K562 (cell line): Measurements from ENCODE around the gene KRTAP5-1. TPM values are rescaled to one million over a fixed set of nuclear protein-coding genes. Genes with fewer than 3 reads are reported as not detected.

Experiments
- ATAC-seq: fragments of 200-7000 bp; cut with Tn5 transposase; 3 replicates; pipeline ENCODE4 v1.9.1; 2020; ENCODE audit warnings: moderate library complexity
- BruUV-seq: library from RNA; stranded (reverse); fragments of 400-500 nt; replicated peaks from 2 replicates; lab custom pipeline; 2021; lab: Mats Ljungman, UMichigan
- CTCF ChIA-PET: fragments of 300-600 bp; formaldehyde crosslinking; extraction: SDS; loops from one replicate; lab custom pipeline; 2021; ENCODE audit warnings: low intra/inter-chr PET ratio; lab: Yijun Ruan, JAX
- POLR2A ChIA-PET: fragments of 300-600, 350-650 bp; sonication (Branson Sonifier 250); formaldehyde crosslinking; extraction: SDS; loops from one replicate; lab custom pipeline; 2021; ENCODE audit warnings: antibody characterized with exemption, inconsistent platforms; lab: Yijun Ruan, JAX
- DNase-seq, 4 experiments: peaks; one replicate each; pipeline versions ENCODE4 v3.0.0 to v3.0.0-alpha.2; 2011 to 2018; ENCODE audit warnings: low spot score in 3 of 4, mixed read lengths in 3 of 4; ENCODE audit errors: extremely low read depth in 1 of 4
- FAIRE-seq: peaks from 2 replicates; lab custom pipeline; 2011; peaks lifted over from hg19 to GRCh38; lab: Jason Lieb, UNC
- H2AFZ ChIP-seq: 2 replicates; pipeline ENCODE4 v1.6.0; 2011; ENCODE audit warnings: low read depth, low read length, control low read depth, inconsistent platforms
- H3K27ac ChIP-seq: fragments of 200-600 bp; 3 replicates; pipeline ENCODE4 v1.8.0; 2011; ENCODE audit warnings: low read depth, mild to moderate bottlenecking, control low read depth, inconsistent platforms, low read length, moderate library complexity, mixed read lengths; ENCODE audit errors: extremely low read depth
- H3K27me3 ChIP-seq, 2 experiments: fragments of 300-600 bp in 1 of 2; 2 replicates in 1 of 2; 3 replicates in 1 of 2; pipeline versions ENCODE4 v1.6.0 to v1.8.0; 2011; ENCODE audit warnings: inconsistent platforms in 2 of 2, low read length in 2 of 2, mild to moderate bottlenecking in 1 of 2, mixed read lengths in 1 of 2, moderate library complexity in 1 of 2; ENCODE audit not compliant: control insufficient read depth in 2 of 2, insufficient read depth in 2 of 2
- H3K36me3 ChIP-seq: fragments of 300-600 bp; 3 replicates; pipeline ENCODE4 v1.8.0; 2011; ENCODE audit warnings: mild to moderate bottlenecking, low read length, inconsistent platforms; ENCODE audit not compliant: control insufficient read depth, insufficient read depth
- H3K4me1 ChIP-seq, 2 experiments: fragments of 200-600 bp in 1 of 2; replicated peaks in 1 of 2; 2 replicates in 1 of 2; 3 replicates in 1 of 2; pipeline versions ENCODE4 v1.5.1 to v1.8.0; 2011; ENCODE audit warnings: inconsistent platforms in 2 of 2, low read length in 2 of 2, mild to moderate bottlenecking in 1 of 2, mixed read lengths in 1 of 2, moderate library complexity in 1 of 2; ENCODE audit not compliant: control insufficient read depth in 2 of 2, insufficient read depth in 2 of 2
- H3K4me2 ChIP-seq: 2 replicates; pipeline ENCODE4 v1.6.1; 2011; ENCODE audit warnings: low read length, control low read depth, inconsistent platforms, mixed read lengths; ENCODE audit not compliant: insufficient read depth
- H3K4me3 ChIP-seq: fragments of 200-600 bp; sonication (generic), shearing (Covaris generic); 2 replicates; pipeline ENCODE4 v1.5.1; 2016; ENCODE audit warnings: control low read depth, inconsistent platforms
- H3K79me2 ChIP-seq: fragments of 200-600 bp; 3 replicates; pipeline ENCODE4 v1.8.0; 2011; ENCODE audit warnings: low read length, inconsistent platforms; ENCODE audit not compliant: control insufficient read depth, insufficient read depth
- H3K9ac ChIP-seq, 2 experiments: 2 replicates each; pipeline versions ENCODE4 v1.6.0 to v1.6.1; 2011; ENCODE audit warnings: low read depth in 2 of 2, low read length in 2 of 2, control low read depth in 1 of 2, inconsistent platforms in 1 of 2, mild to moderate bottlenecking in 1 of 2, mixed read lengths in 1 of 2; ENCODE audit not compliant: insufficient read depth in 1 of 2
- H3K9me1 ChIP-seq: one replicate; pipeline ENCODE4 v1.6.0; 2011; ENCODE audit warnings: inconsistent platforms, mild to moderate bottlenecking, low read length, moderate library complexity; ENCODE audit not compliant: control insufficient read depth, insufficient read depth
- H3K9me3 ChIP-seq: replicated peaks from 2 replicates; pipeline ENCODE4 v1.5.1; 2011; ENCODE audit warnings: low read depth, low read length, inconsistent platforms; ENCODE audit not compliant: control insufficient read depth, insufficient read depth
- H4K20me1 ChIP-seq: replicated peaks from 2 replicates; pipeline ENCODE4 v1.6.1; 2011; ENCODE audit warnings: low read length, inconsistent platforms, mixed read lengths; ENCODE audit not compliant: control insufficient read depth, insufficient read depth
- CAMTA2 ChIP-seq: fragments of 250-450 bp; sonication (Bioruptor Pico); conservative IDR thresholded peaks from 2 replicates; pipeline ENCODE4 v1.5.1; 2022
- CTBP1 ChIP-seq: fragments of 450-650 bp; IDR thresholded peaks from 2 replicates; pipeline ENCODE4 v1.6.1; 2016; ENCODE audit warnings: borderline replicate concordance
- MCM7 ChIP-seq, 2 experiments: fragments of 450-650 bp; IDR thresholded peaks; 2 replicates each; pipeline ENCODE4 v1.6.1; 2016 to 2018
- TOE1 ChIP-seq, 2 experiments: fragments of 450-650 bp in 1 of 2; sonication (generic) in 1 of 2; formaldehyde crosslinking in 1 of 2; IDR thresholded peaks; 2 replicates each; pipeline versions ENCODE4 v1.7.1 to v1.8.0; 2016 to 2022; ENCODE audit warnings: borderline replicate concordance in 2 of 2, mild to moderate bottlenecking in 2 of 2, antibody characterized with exemption in 1 of 2, inconsistent platforms in 1 of 2, low read depth in 1 of 2, missing genetic modification reagents in 1 of 2, moderate library complexity in 1 of 2
- ZNF512 ChIP-seq: IDR thresholded peaks from 2 replicates; pipeline ENCODE4 v1.6.1; 2016; ENCODE audit warnings: missing genetic modification characterization, missing compliant biosample characterization
- WGBS: fragments of 100-300 bp; shearing (Covaris generic); methylation state at CpG from one replicate; pipeline ENCODE4 v1.1.6; 2016; ENCODE audit warnings: low coverage, mixed read lengths; ENCODE audit not compliant: insufficient coverage; ENCODE audit errors: missing lambda C conversion rate; 5-methylcytosine and 5-hydroxymethylcytosine counted together
- in situ Hi-C: fragments of 300-500 bp; cut with MboI; formaldehyde crosslinking; loops from 4 replicates; pipeline ENCODE4 v1.15.0; 2018; ENCODE audit warnings: inconsistent platforms, mixed read lengths
- intact Hi-C: fragments of 100-400 bp; cut with micrococcal nuclease; formaldehyde crosslinking; loops from 2 replicates; pipeline ENCODE4 v1.14.2; 2022
- polyA plus RNA-seq, 8 experiments: library from polyadenylated mRNA; depleted of rRNA in 4 of 8; stranded (reverse) in 5 of 8; unstranded in 3 of 8; fragments of >200 nt; fragmentation: Nextera tagmentation in 2 of 8; fragmentation: Illumina TruSeq in 1 of 8; extraction: Ambion mirVana in 2 of 8; extraction: Trizol in 1 of 8; gene quantifications; 2 replicates each; pipeline versions ENCODE4 v1.2.1 to v1.2.3, GENCODE V29; 2011 to 2014; ENCODE audit warnings: inconsistent platforms in 1 of 8, missing spikeins in 1 of 8
- total RNA-seq, 7 experiments: library from RNA; depleted of rRNA in 6 of 7; stranded (reverse); fragments of >200 nt in 6 of 7; fragmentation: Illumina TruSeq in 2 of 7; extraction: Trizol in 2 of 7; gene quantifications; 2 replicates each; pipeline versions ENCODE4 v1.2.1 to v1.2.3, GENCODE V29; 2011 to 2021; ENCODE audit warnings: low replicate concordance in 1 of 7

KRTAP5-1 gene
- total and polyA plus RNA-seq, 9 of the 15 experiments (the other 6 are each of a cell fraction or from before 2014, with no cell fraction given), result not detected

- no peaks in the 10 kb centered on the region for H3K9me3 ChIP-seq
- FAIRE-seq (no peak), DNase-seq (no peak), ATAC-seq (no peak)
- H3K4me3 ChIP-seq, result no peak overlapping the region
- 0% methylated on average over 2 of the region's 2 CpGs for WGBS
- in situ Hi-C loops, result no loop called here
- H3K36me3 ChIP-seq, result no peaks in the 10 kb centered on the region
- peaks cover 22 to 75% of the 10 kb centered on the region in 2 experiments; a peak in 4 of 5 replicates for H3K27me3 ChIP-seq
- ChIA-PET POLR2A (no interaction called here), CTCF (no interaction called here)
- peaks cover 7% of the 10 kb centered on the region; the same call in 1 of the 2 replicates for H4K20me1 ChIP-seq
- intact Hi-C loops, result no loop called here
- H3K79me2 ChIP-seq, result no peaks in the 10 kb centered on the region
- H3K27ac ChIP-seq, result no peak overlapping the region
- no peak overlapping the region for H2AFZ ChIP-seq
- BruUV-seq, result no TSS peak
- H3K4me2 ChIP-seq, result no peak overlapping the region
- H3K9me1 ChIP-seq, result peaks cover 1% of the 10 kb centered on the region
- H3K4me1 ChIP-seq, result peaks cover 0 to 5% of the 10 kb centered on the region in 2 experiments; a peak in 1 of 5 replicates
- TF ChIP-seq CTBP1 (no peak), CAMTA2 (no peak), TOE1 (IDR thresholded peaks at IDR 0.05; ENCODE audit: borderline replicate concordance) (no peak), TOE1 (CRISPR knock-in tag; IDR thresholded peaks at IDR 0.05; ENCODE audit: borderline replicate concordance, low read depth) (no peak), ZNF512 (tag) (no peak), MCM7 (IDR thresholded peaks at IDR 0.05) (no peak)
- no peak overlapping the region for H3K9ac ChIP-seq
Measured at GRCh38 chr11:1630271-1630670, 45.2 kb upstream of the KRTAP5-1 start.
